Calu3 (cell line): ENCODE data around the gene AGO1. TPM values are rescaled to one million over a fixed set of nuclear protein-coding genes. Genes with fewer than 3 reads are reported as not detected.
"Not testable (repeated sequence)": the region's sequence is repeated elsewhere in the genome, so short reads cannot be mapped to it uniquely, and the experiment has no call there.

Experiments
- BruUV-seq: library from RNA; stranded (reverse); fragments of 400-500 nt; replicated peaks from 2 replicates; lab custom pipeline; 2021; lab: Mats Ljungman, UMichigan
- CTCF ChIA-PET: fragments of 300-600 bp; sonication (Branson Sonifier 250); formaldehyde crosslinking; loops from one replicate; lab custom pipeline; 2022; ENCODE audit warnings: antibody characterized with exemption; lab: Charles Lee
- DNase-seq: peaks from one replicate; pipeline ENCODE4 v3.0.0; 2022
- H3K27ac Mint-ChIP-seq: one replicate; pipeline ENCODE4 v1.8.0; 2022; ENCODE audit warnings: mixed read lengths; ENCODE audit not compliant: unreplicated experiment
- H3K27me3 Mint-ChIP-seq: one replicate; pipeline ENCODE4 v1.8.0; 2022; ENCODE audit warnings: mixed read lengths; ENCODE audit not compliant: unreplicated experiment
- H3K36me3 Mint-ChIP-seq: one replicate; pipeline ENCODE4 v1.8.0; 2022; ENCODE audit warnings: mild to moderate bottlenecking, moderate library complexity, mixed read lengths; ENCODE audit not compliant: insufficient read depth, unreplicated experiment
- H3K4me1 Mint-ChIP-seq: one replicate; pipeline ENCODE4 v1.8.0; 2022; ENCODE audit warnings: mild to moderate bottlenecking, low read depth, mixed read lengths; ENCODE audit not compliant: unreplicated experiment
- H3K4me3 Mint-ChIP-seq: one replicate; pipeline ENCODE4 v1.8.0; 2022; ENCODE audit warnings: mild to moderate bottlenecking, low read depth, moderate library complexity, mixed read lengths; ENCODE audit not compliant: unreplicated experiment
- H3K9me3 Mint-ChIP-seq: one replicate; pipeline ENCODE4 v1.8.0; 2022; ENCODE audit warnings: low read depth, mixed read lengths; ENCODE audit not compliant: unreplicated experiment
- CTCF ChIP-seq: fragments of 200-600 bp; IDR thresholded peaks from one replicate; pipeline ENCODE4 v1.8.0; 2022; ENCODE audit warnings: antibody characterized with exemption; ENCODE audit not compliant: unreplicated experiment
- intact Hi-C: fragments of 100-400 bp; cut with micrococcal nuclease; formaldehyde crosslinking; loops from one replicate; pipeline ENCODE4 v1.10.0; 2022; ENCODE audit not compliant: unreplicated experiment
- total RNA-seq: library from RNA; stranded (reverse); gene quantifications from 2 replicates; pipeline ENCODE4 v1.2.3, GENCODE V29; 2022

Gene AGO1
- total RNA-seq, 1 experiment from 2014 or later, result 34.4 TPM

- intact Hi-C loops, result no loop called here
- Mint-ChIP-seq H3K4me1 (no peaks in the 10 kb centered on the region), H3K27me3 (no peaks in the 10 kb centered on the region), H3K9me3 (no peaks in the 10 kb centered on the region), H3K27ac (no peak overlapping the region), H3K4me3 (no peak overlapping the region), H3K36me3 (peaks cover 6% of the 10 kb centered on the region)
- no peak for DNase-seq
- no peak for TF ChIP-seq CTCF
- no TSS peak for BruUV-seq
- CTCF ChIA-PET, result interaction anchor here (1.1 kb wide), 1 partner anchor 75 kb away, joined by 3 read pairs; the partner anchor contains the start of gene AGO1
These were observed 75.5 kb downstream of the AGO1 start for GRCh38 chr1:35958558-35958957.

GRCh38 chr1:35959304-35959703, 76.3 kb downstream of the AGO1 start:
- Mint-ChIP-seq H3K9me3 (no peaks in the 10 kb centered on the region), H3K4me3 (no peak overlapping the region), H3K27me3 (no peaks in the 10 kb centered on the region), H3K27ac (no peak overlapping the region), H3K36me3 (peaks cover 4% of the 10 kb centered on the region), H3K4me1 (no peaks in the 10 kb centered on the region)
- CTCF ChIA-PET, result interaction anchor here (0.5 kb wide), 1 partner anchor 9 kb away, joined by 4 read pairs; no protein-coding TSS in a partner anchor
- DNase-seq, result no peak
- no peak for TF ChIP-seq CTCF
- BruUV-seq, result no TSS peak
- intact Hi-C loops, result no loop called here

GRCh38 chr1:35962952-35963351, 79.9 kb downstream of the AGO1 start:
- Mint-ChIP-seq H3K36me3 (peaks cover 5% of the 10 kb centered on the region), H3K4me1 (no peaks in the 10 kb centered on the region), H3K4me3 (no peak overlapping the region), H3K9me3 (no peaks in the 10 kb centered on the region), H3K27me3 (no peaks in the 10 kb centered on the region), H3K27ac (no peak overlapping the region)
- DNase-seq, result no peak
- TF ChIP-seq CTCF, result no peak
- no TSS peak for BruUV-seq
- CTCF ChIA-PET, result no interaction called here
- intact Hi-C loops, result no loop called here

- H3K4me3 Mint-ChIP-seq, intact Hi-C loops, H3K4me1 Mint-ChIP-seq, H3K27ac Mint-ChIP-seq, H3K9me3 Mint-ChIP-seq, DNase-seq, BruUV-seq, H3K27me3 Mint-ChIP-seq: not testable (repeated sequence)
- CTCF ChIA-PET, result interaction anchor here (0.6 kb wide), 1 partner anchor 74 kb away, joined by 3 read pairs; no protein-coding TSS in a partner anchor
- peaks cover 13% of the 10 kb centered on the region for H3K36me3 Mint-ChIP-seq
These were observed 81.3 kb downstream of the AGO1 start for GRCh38 chr1:35964277-35964676.

- Mint-ChIP-seq H3K27me3 (no peaks in the 10 kb centered on the region), H3K36me3 (peaks cover 19% of the 10 kb centered on the region)
- BruUV-seq, result no TSS peak
These were observed 85.4 kb downstream of the AGO1 start for GRCh38 chr1:35968396-35968795.

More at GRCh38 chr1:35968396-35968795, 85.4 kb downstream of the AGO1 start:
- intact Hi-C loops, result no loop called here
- CTCF ChIA-PET, result no interaction called here
- no peak for TF ChIP-seq CTCF
- H3K27ac Mint-ChIP-seq, result no peak overlapping the region
- no peaks in the 10 kb centered on the region for H3K4me1 Mint-ChIP-seq
- H3K9me3 Mint-ChIP-seq, result no peaks in the 10 kb centered on the region
- H3K4me3 Mint-ChIP-seq, result no peak overlapping the region
- DNase-seq, result no peak
